Measurements from ENCODE around the gene CDKN1C. TPM values are rescaled to one million over a fixed set of nuclear protein-coding genes. Genes with fewer than 3 reads are reported as not detected.
A peak's percentile ranks its signal among the peaks of the same experiment; 100 is the strongest.

CDKN1C gene
- total RNA-seq, 1 experiment from 2014 or later: 15.0 TPM

DNA sequence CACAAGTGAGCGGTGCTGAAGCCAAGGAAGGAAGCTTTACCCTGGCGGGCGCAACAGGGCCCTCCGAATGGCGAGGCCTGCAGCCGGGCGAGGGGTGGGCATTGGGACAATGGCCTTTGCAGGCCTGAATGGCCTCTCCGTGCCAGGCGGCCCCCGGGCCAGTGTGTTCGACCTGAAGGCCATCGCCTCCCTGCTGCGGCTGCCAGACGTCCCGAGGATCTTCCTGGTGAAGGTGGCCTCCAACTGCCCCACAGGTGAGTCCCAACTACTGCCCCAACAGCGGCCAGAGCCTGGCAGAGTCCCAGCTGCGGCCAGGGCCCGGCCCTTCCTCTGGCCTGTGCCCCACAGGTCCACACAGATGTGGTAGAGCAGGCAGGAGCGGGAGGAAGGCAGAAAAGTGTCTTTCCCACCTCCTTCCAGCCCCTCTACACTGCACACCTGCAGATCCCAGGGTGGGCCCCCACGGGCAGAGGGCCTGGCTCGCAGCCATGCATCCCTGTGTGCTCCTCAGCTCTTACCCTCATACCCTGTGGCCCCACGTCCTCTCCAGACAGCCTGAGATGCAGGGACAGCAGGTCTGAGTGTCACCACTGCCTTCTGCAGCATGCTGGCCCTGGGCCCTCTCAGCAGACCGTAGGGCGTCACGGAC lies 32.4 kb upstream of the CDKN1C start:
- H3K27me3 ChIP-seq (replicated peaks): no peaks in the 10 kb centered on the region
- no peaks in the 10 kb centered on the region for H3K36me3 ChIP-seq
- DNase-seq (ENCODE audit: low read depth in 1 of 2, low spot score in 2 of 2): no peak
- H3K9me3 ChIP-seq (replicated peaks): peaks cover 2% of the 10 kb centered on the region; the same call in 1 of the 2 replicates
- no peak overlapping the region for H3K27ac ChIP-seq
- no peak overlapping the region for H3K4me3 ChIP-seq
- peaks cover 10% of the 10 kb centered on the region for H3K4me1 ChIP-seq (replicated peaks)

DNA sequence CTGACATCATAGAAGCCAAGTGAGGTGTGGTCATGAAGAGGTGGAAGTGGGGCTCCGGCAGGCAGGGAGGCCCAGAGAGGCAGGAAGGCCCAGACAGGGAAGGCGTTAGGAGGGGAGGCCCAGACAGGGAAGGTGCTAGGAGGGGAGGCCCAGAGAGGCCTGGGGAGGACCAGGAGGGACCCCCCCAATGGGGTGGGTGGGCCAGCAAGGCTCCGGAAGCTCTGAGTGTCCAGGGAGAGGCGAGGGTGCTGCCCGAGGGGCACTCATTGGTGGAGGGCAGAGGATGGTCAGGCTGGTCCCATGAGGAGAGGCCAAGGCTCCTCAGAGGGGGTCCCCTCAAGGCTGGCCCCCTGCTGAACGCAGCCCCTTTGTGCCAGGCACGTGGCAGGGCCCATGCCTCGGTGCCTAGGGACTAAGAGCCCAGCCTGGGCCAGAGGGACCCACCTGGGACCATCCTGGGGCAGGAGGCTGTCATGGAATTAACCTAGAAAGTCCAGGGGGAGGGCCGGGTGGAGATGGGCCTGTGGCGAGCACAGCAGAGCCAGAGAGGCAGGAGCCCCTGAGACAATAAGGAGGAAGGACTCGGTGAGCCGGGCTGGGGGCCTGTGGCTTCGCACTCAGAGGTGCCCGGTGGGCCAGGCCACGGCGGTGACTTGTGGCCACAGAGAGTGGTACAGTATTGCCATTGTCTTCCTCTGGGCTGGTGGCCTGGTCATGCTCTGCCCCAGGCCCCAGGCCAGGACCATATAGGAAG lies 31.5 kb upstream of the CDKN1C start:
- Histone ChIP-seq H3K4me3 (no peak overlapping the region), H3K4me1 (replicated peaks) (peaks cover 19% of the 10 kb centered on the region), H3K36me3 (no peaks in the 10 kb centered on the region), H3K27ac (no peak overlapping the region), H3K27me3 (replicated peaks) (no peaks in the 10 kb centered on the region), H3K9me3 (replicated peaks) (peaks cover 2% of the 10 kb centered on the region; the same call in 1 of the 2 replicates)
- DNase-seq (ENCODE audit: low read depth in 1 of 2, low spot score in 2 of 2): no peak

DNA sequence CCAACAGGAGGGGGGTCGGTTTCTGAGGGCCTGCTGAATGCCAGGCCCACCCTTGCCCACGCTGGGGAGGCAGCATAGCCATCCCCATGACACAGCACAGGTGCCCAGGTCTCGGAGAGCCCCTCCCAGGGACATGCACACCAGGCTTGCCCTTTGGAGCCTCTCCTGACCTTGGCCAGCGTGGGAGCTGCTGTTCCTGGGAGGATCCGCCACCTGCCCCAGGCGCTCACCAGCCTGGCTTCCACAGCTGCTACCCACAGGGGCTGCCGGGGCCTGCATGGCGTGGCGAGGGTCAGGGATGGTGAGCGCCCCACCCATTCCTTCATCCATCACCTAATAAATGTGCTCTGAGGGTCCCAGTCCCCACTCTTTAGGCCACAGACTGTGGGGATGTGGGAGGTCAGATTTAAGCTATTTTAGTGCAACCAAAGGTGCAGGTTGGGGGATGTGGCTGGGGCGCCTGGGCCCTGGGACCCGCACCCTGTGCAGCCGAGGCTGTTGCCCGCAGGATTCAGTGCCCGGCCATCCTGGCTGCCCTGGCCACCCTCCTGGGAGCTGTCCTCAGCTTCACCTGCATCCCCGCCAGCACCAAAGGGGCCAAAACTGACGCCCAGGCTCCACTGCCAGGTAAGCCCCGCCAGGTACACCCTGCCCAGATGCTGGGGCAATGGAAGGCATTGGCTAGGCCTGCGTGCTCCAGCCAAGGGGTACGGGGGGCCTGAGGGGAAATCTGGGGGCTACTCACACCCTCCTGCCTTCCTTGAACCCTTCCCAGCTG lies 30.7 kb upstream of the CDKN1C start:
- Histone ChIP-seq H3K4me3 (no peak overlapping the region), H3K27ac (no peak overlapping the region), H3K4me1 (replicated peaks) (peaks cover 23% of the 10 kb centered on the region), H3K36me3 (no peaks in the 10 kb centered on the region), H3K27me3 (replicated peaks) (no peaks in the 10 kb centered on the region), H3K9me3 (replicated peaks) (peaks cover 2% of the 10 kb centered on the region; the same call in 1 of the 2 replicates)
- no peak for DNase-seq (ENCODE audit: low read depth in 1 of 2, low spot score in 2 of 2)

DNA sequence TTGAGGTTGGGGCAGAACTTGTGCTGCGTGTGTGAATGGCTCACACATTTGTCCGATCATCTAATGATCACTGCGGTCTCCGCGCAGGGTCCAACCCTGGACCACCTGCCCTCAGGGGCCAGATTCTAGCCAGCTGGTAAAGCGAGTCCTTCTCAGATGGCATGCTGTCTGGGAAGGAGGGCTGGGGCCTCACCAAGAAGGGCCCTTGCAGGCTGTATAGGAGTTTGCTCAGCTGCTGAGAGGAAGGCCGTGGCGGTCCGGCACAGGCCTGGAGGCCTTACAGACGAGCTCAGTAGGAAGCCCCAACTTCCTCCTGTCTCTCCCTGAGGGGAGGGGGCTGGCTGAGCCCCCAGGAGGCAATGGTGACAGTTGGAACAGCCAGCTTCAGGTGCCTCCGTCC lies 29.9 kb upstream of the CDKN1C start:
- Histone ChIP-seq H3K4me1 (replicated peaks) (peaks cover 23% of the 10 kb centered on the region), H3K4me3 (no peak overlapping the region), H3K27ac (no peak overlapping the region), H3K9me3 (replicated peaks) (peaks cover 2% of the 10 kb centered on the region; the same call in 1 of the 2 replicates), H3K36me3 (no peaks in the 10 kb centered on the region), H3K27me3 (replicated peaks) (no peaks in the 10 kb centered on the region)
- no peak for DNase-seq (ENCODE audit: low read depth in 1 of 2, low spot score in 2 of 2)

DNA sequence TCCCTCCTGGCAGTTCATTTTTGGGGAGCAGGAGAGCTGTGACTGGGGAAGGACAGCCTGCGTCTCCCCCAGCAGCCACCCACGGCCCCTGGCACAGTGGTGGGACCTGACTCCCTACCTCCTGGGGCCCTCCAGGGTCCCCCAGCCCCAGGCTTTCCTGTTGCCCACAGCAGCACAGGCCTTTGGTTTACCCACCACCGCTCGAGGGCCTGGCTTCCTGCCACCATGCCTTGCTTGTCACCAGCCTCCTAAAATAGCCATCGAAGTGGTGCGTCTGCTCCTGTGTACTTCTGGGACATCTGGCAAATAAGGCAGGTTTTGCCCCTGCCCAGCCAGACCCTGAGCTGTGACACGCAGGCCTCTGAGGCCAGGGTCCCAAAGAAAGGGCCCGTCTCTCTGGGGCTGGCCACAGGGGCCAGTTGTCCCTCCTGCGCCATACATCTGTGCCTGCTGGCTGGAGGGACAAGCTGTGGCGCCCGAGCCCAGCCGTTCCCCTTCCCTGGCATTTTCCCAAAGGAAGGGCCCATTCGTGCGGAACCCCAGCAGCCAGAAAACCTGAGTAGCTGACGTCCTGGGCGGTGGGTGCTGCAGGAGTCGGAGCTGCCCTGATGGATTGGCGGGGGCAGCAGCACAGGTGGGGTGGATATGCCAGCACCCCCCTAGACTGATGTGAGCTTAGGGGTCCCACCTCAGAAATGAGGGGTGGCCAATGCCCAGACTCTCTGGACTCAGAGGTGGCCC lies 29.1 kb upstream of the CDKN1C start:
- H3K36me3 ChIP-seq: no peaks in the 10 kb centered on the region
- DNase-seq (ENCODE audit: low read depth in 1 of 2, low spot score in 2 of 2): no peak
- H3K9me3 ChIP-seq (replicated peaks): peaks cover 2% of the 10 kb centered on the region; the same call in 1 of the 2 replicates
- H3K4me3 ChIP-seq: no peak overlapping the region
- peaks cover 23% of the 10 kb centered on the region for H3K4me1 ChIP-seq (replicated peaks)
- H3K27ac ChIP-seq: no peak overlapping the region
- H3K27me3 ChIP-seq (replicated peaks): no peaks in the 10 kb centered on the region

DNA sequence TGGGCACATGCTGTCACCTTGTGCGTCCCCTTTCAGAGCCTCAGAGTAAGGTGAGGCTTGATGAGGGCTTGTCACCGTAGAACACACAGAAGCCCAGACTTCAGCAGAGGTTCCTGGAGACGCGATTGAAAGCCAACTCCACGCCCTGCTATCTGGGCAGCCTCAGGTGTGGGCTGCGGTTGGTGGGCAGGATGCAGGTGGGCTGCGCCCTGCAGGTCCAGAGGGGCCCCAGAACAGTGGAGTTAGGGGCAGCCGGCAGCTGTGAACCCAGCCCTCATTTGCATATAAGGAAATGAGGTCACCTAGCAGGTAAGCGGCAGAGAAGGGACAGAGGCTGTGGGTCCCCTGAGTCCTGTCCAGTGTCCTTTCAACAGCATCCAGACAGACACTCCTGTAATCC lies 28.2 kb upstream of the CDKN1C start:
- DNase-seq (ENCODE audit: low read depth in 1 of 2, low spot score in 2 of 2): no peak
- H3K27ac ChIP-seq: no peak overlapping the region

DNA sequence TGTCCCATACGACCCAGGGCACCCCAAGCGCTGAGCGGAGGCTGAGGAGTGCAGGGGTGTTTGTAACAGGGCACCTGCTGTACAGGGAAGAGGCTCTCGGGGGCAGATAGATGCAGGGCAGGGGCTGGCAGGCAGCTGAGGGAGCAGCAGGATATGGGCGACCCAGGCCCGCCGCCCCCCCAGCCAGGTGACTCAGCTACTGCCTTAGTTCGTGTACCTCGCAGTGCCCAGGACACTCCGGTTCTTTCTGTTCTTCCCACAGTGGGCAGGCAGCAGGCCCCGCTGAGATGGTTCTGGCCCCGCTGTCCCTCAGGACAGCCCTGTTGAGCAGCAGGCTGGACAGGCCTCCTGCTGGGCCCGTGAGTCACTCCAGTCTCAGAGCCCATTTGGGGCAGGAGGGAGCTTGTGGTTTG lies 27.4 kb upstream of the CDKN1C start:
- no peak overlapping the region for H3K4me3 ChIP-seq
- no peak for DNase-seq (ENCODE audit: low read depth in 1 of 2, low spot score in 2 of 2)
- no peaks in the 10 kb centered on the region for H3K9me3 ChIP-seq (replicated peaks)
- no peak overlapping the region for H3K27ac ChIP-seq
- no peaks in the 10 kb centered on the region for H3K27me3 ChIP-seq (replicated peaks)
- H3K4me1 ChIP-seq (replicated peaks): peaks cover 23% of the 10 kb centered on the region
- H3K36me3 ChIP-seq: no peaks in the 10 kb centered on the region

More for the DNA sequence above, 28.2 kb upstream of the CDKN1C start:
- no peaks in the 10 kb centered on the region; the same call in 1 of the 2 replicates for H3K9me3 ChIP-seq (replicated peaks)
- no peak overlapping the region for H3K4me3 ChIP-seq
- peaks cover 23% of the 10 kb centered on the region for H3K4me1 ChIP-seq (replicated peaks)
- H3K27me3 ChIP-seq (replicated peaks): no peaks in the 10 kb centered on the region
- H3K36me3 ChIP-seq: no peaks in the 10 kb centered on the region

DNA sequence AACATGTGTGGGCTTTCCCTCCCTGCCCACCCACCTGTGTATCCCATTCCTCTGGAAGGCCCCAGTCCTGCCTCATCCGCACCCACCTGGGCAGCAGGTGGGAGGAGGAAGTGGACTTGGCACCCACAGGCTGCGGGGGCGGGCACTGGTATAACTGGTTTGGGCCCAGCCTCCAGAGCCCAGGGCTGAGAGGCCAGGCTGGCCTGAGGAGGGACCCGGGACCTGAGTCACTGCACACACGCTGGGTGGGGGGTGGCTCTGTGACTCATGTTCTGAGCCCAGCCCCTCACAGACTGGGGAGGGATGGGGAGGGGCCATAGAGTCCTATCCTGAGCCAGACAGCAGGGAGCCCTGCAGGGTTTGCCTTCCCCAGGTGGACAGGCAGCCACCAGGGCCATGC lies 26.9 kb upstream of the CDKN1C start:
- Histone ChIP-seq H3K27ac (no peak overlapping the region), H3K27me3 (replicated peaks) (no peaks in the 10 kb centered on the region), H3K4me3 (no peak overlapping the region), H3K9me3 (replicated peaks) (no peaks in the 10 kb centered on the region; the same call in 1 of the 2 replicates), H3K36me3 (no peaks in the 10 kb centered on the region), H3K4me1 (replicated peaks) (peaks cover 23% of the 10 kb centered on the region)
- DNase-seq (ENCODE audit: low read depth in 1 of 2, low spot score in 2 of 2): peak; percentile 74 to 94

DNA sequence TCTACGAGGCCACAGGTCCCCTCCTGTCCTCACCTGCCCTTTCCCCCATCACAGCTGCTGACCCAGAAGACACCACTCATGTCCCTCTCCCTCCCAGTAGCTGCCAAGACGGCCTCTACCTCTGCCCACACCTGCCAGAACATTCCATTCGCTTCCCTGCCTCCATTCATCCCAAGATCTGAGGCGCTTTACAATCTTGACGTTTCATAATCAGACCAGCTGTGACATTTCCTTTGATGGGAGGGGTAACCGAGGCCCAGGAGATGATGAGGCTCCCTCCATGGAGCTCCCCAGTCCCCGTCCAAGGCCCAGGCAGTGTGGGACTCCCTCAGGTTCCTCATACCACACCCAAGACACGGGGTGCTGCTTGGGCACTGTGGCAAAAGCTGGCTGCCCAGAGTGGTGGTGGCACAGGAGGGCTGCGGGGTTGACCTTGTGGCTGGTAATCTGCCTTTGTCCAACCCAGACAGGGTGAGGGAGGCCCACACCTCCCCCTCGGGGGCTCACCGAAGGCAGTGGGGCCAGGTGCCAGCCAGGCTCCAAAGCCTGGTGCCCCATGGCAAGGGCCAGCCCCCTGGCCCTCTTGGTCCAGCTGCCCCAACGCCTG lies 26.3 kb upstream of the CDKN1C start:
- no peak overlapping the region for H3K27ac ChIP-seq
- DNase-seq (ENCODE audit: low read depth in 1 of 2, low spot score in 2 of 2): no peak
- H3K9me3 ChIP-seq (replicated peaks): peaks cover 3% of the 10 kb centered on the region; the same call in 1 of the 2 replicates
- H3K36me3 ChIP-seq: no peaks in the 10 kb centered on the region
- no peak overlapping the region for H3K4me3 ChIP-seq
- no peaks in the 10 kb centered on the region for H3K27me3 ChIP-seq (replicated peaks)
- peaks cover 23% of the 10 kb centered on the region for H3K4me1 ChIP-seq (replicated peaks)

DNA sequence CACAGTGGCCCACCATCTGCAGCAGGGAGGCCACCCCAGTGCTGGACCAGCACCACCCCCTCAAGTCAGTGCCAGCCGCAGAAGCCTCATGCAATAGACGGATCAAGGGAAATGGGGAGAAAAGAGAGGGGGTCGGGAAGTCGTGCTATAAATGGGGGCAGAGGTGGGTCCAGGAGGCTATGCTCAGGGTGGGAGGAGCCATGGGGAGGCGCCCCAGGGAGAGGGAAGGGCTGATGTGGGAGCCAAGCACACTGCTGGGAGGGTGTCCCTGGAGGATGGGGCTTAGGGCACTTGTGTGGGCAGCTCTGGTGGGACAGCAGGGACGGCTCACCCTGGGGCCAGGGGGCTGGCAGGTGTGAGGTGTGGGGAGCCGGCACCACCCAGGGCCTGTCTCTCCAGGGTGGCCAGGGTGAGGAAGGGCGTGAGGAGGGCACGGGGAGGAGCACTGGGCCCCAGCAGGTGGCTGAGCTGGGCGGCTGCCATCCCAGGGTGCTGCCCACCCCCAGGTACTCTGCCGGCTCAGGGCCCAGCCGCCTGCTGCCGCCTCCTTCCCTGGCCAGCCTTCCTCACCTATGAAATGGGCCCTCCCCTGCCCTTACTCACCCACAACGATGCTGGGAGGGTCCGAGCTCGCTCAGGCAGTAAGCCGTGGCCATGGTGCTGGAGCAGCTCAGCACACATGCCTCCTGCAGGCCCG lies 25.7 kb upstream of the CDKN1C start:
- no peak for DNase-seq (ENCODE audit: low read depth in 1 of 2, low spot score in 2 of 2)
- H3K4me3 ChIP-seq: no peak overlapping the region
- no peaks in the 10 kb centered on the region for H3K36me3 ChIP-seq
- H3K27ac ChIP-seq: no peak overlapping the region
- no peaks in the 10 kb centered on the region for H3K27me3 ChIP-seq (replicated peaks)
- peaks cover 3% of the 10 kb centered on the region; the same call in 1 of the 2 replicates for H3K9me3 ChIP-seq (replicated peaks)
- peaks cover 23% of the 10 kb centered on the region for H3K4me1 ChIP-seq (replicated peaks)

DNA sequence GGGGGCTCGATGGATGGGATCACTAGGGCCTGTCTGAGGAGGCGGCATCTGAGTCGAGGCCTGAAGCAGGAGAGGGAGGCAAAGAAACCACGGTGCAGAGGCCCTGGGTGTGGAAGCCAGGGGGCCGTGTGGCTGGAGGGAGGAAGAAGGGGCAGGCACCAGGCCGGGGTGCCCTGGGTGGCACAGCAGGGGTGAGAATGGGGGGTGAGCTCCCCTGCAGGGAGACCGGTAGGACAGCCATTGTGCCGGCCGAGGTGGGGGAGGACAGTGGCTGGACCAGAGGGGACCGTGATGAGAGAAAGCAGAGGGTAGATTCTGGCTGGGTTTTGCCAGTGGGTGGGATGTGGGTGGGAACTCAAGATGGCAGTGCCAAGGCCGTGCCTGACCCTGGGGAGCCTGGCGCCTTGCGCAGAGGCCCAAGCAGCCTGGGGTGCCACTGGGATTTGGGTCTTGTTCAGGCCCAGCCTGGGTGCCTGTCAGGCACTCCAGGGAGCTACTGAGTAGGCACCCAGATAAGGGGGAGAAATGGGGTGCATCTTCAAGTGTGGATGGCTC lies 24.9 kb upstream of the CDKN1C start:
- peaks cover 23% of the 10 kb centered on the region for H3K4me1 ChIP-seq (replicated peaks)
- H3K36me3 ChIP-seq: peaks cover 6% of the 10 kb centered on the region; the same call in 1 of the 2 replicates
- no peak overlapping the region for H3K27ac ChIP-seq
- no peaks in the 10 kb centered on the region for H3K27me3 ChIP-seq (replicated peaks)
- H3K9me3 ChIP-seq (replicated peaks): peaks cover 3% of the 10 kb centered on the region; the same call in 1 of the 2 replicates
- DNase-seq (ENCODE audit: low read depth in 1 of 2, low spot score in 2 of 2): no peak
- H3K4me3 ChIP-seq: no peak overlapping the region

DNA sequence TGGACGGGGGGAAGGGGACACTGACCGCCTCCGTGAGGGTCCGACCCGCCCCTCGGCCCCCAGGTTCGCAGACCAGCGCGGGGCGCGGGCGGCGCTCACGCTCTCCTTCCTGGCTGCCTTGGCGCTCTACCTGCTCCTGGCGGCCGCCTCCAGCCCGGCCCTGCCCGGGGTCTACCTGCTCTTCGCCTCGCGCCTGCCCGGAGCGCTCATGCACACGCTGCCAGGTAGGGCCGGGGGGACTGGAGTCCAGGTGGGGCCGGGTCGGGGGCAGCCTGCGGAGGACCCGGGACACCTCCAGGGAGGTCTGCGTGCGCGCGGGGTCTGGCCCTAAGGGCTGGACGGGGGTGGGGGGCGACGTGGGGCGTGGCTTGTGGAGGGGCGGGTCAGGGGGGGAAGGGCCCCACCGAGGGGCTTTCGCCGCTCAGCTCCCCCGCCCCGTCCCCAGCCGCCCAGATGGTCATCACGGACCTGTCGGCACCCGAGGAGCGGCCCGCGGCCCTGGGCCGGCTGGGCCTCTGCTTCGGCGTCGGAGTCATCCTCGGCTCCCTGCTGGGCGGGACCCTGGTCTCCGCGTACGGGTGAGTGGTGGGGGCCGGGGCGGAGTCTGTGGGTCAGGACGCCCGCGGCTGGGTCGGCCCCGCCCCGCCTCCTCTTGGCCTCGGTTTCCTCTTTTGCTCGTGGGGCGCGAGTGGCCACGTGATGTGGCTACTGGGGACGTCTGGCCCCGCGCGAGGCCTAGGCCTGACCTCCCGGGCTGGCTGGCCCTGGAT lies 23.7 kb upstream of the CDKN1C start:
- Histone ChIP-seq H3K27me3 (replicated peaks) (no peaks in the 10 kb centered on the region), H3K4me1 (replicated peaks) (peaks cover 23% of the 10 kb centered on the region), H3K9me3 (replicated peaks) (peaks cover 3% of the 10 kb centered on the region; the same call in 1 of the 2 replicates), H3K27ac (no peak overlapping the region), H3K4me3 (no peak overlapping the region), H3K36me3 (peaks cover 6% of the 10 kb centered on the region; the same call in 1 of the 2 replicates)
- no peak for DNase-seq (ENCODE audit: low read depth in 1 of 2, low spot score in 2 of 2)

Data from SJSA1 (cell line).